GM10266 (cell line): ENCODE data around the gene HGFAC.

Experiments used
- DNase-seq: peaks from one replicate; pipeline ENCODE4 v3.0.0; 2012; ENCODE audit errors: extremely low spot score
- CTCF ChIP-seq: IDR thresholded peaks from 2 replicates; pipeline ENCODE4 v1.5.1; 2012; ENCODE audit warnings: mild to moderate bottlenecking, low read depth; ENCODE audit not compliant: control insufficient read depth, insufficient read depth; ENCODE audit errors: missing control alignments

The HGFAC gene

GRCh38 chr4:3411676-3412075 is 30.1 kb upstream of the HGFAC start:
- no peak for TF ChIP-seq CTCF
- no peak for DNase-seq

- no peak for DNase-seq
- no peak for TF ChIP-seq CTCF
These were observed 29.3 kb upstream of the HGFAC start for GRCh38 chr4:3412257-3413020.

DNA sequence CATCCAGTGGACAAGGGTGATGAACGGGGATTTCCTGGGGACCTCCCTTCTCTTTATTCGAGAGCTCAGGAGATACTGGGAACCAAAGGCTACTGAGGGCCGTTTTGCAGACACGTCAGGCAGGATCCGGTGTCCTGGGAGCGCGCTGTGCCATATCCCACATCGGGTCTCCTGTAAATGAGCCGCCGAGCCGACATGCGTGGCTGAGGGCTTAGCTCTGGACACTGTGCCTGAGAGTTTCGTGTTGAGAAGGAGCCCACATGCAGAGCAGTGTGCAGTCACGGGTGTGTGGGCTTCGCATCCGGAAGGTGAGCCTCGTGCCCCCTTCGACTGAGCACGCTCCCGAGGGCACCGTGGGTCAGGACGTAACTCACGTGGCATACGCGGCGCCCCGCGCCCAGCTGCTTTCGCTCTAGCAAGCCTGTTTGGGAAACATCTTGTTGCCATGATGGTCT is 28.5 kb upstream of the HGFAC start:
- no peak for TF ChIP-seq CTCF
- no peak for DNase-seq

DNA sequence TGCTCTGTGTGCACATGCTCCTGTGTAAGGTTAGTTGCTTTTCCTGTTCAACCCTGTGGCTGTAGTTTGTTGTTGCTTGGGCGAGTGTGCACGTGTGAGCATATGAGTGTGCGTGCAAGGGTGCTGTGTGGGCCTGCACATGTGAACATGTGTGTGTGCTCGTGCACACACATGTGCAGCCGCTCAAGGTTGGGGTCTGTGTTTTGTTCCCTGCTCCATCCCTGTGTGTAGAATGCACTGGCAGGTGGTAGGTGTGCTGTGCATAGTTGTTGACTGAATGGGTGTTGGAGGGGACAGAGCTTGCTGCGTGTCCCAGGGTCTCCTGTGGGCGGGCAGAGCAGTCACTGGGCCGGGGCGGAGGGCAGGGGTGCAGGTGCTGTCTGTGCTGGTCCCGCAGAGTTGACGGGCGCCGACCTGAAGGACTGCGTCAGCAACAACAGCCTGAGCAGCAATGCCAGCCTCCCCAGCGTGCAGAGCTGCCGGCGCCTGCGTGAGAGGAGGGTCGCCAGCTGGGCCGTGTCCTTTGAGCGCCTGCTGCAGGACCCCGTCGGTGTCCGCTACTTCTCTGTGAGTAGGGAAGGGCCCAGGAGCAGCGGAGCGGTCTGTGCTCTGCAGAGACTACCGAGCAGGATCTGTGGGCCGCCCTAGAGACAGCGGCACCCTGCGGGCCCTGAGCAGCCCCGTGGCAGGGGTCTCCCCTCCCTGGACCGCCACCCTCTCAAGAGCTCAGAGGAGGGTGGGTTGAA is 27.9 kb upstream of the HGFAC start:
- no peak for TF ChIP-seq CTCF
- DNase-seq: no peak

DNA sequence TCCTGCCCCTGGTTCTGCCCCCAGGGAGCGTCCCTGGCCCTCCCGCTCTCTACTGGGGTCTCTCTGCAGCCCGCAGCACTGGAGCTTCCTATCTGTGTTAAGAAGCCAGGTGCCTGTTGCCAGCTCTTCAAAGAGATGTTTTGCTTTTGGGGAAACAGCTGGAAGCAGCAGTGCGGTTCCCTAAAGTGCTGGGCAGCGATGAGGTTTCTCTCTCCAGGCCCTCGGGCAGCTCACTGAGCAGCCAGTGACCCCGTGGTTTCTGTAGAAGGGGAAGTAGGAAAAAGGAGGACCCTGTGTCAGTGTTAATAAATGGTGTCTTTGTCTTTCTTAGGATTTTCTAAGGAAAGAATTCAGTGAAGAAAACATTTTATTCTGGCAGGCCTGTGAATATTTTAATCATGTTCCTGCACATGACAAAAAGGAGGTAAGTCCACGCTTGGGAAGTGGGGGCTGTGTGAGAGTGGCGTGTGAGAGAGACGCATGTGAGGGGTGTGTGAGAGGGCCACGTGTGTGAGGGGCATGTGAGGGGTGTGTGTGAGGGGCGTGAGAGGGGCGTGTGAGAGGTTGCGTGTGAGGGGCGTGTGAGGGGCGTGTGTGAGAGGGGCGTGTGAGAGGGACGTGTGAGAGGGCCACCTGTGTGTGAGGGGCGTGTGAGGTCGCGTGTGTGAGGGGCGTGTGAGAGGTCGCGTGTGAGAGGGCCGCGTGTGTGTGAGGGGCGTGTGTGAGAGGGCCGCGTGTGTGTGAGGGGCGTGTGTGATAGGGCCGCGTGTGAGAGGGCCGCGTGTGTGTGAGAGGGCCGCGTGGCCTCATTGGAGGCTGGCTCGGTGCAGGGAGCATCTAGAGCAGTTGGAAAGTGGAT is 27.1 kb upstream of the HGFAC start:
- TF ChIP-seq CTCF: no peak
- DNase-seq: no peak

GRCh38 chr4:3415471-3416141 is 26.2 kb upstream of the HGFAC start:
- no peak for DNase-seq
- TF ChIP-seq CTCF: no peak
